Left lung (tissue), 10 donors: Measurements from ENCODE around the gene C19orf85. TPM values are rescaled to one million over a fixed set of nuclear protein-coding genes. Genes with fewer than 3 reads are reported as not detected.
"Not testable (repeated sequence)": the region's sequence is repeated elsewhere in the genome, so short reads cannot be mapped to it uniquely, and the experiment has no call there.

ENCODE experiments used
- ATAC-seq: fragments of 200-7000 bp; cut with Tn5 transposase; one replicate; pipeline ENCODE4 v1.9.1; 2020; ENCODE audit warnings: moderate library complexity
- DNase-seq, 4 donors: peaks; one replicate each; pipeline ENCODE4 v3.0.0-alpha.2; 2013 to 2020
- H3K27ac ChIP-seq, 2 donors: fragments of 200-600 bp; sonication (generic) in 1 of 2; one replicate each; pipeline versions ENCODE4 v1.5.0 to v1.8.0; 2020 to 2021
- H3K27me3 ChIP-seq, 2 donors: fragments of 200-600 bp; sonication (generic) in 1 of 2; one replicate each; pipeline versions ENCODE4 v1.5.0 to v1.8.0; 2020 to 2021
- H3K36me3 ChIP-seq, 2 donors: fragments of 200-600 bp; sonication (generic) in 1 of 2; one replicate each; pipeline versions ENCODE4 v1.5.0 to v1.8.0; 2020 to 2021
- H3K4me1 ChIP-seq, 2 donors: fragments of 200-600 bp; one replicate each; pipeline ENCODE4 v1.8.0; 2021
- H3K4me3 ChIP-seq, 2 donors: fragments of 200-600 bp; sonication (generic) in 1 of 2; one replicate each; pipeline versions ENCODE4 v1.5.0 to v1.8.0; 2020 to 2021; ENCODE audit warnings: mild to moderate bottlenecking in 1 of 2
- H3K9me3 ChIP-seq, 2 donors: fragments of 200-600 bp; sonication (generic) in 1 of 2; one replicate each; pipeline versions ENCODE4 v1.5.0 to v1.8.0; 2020 to 2021
- intact Hi-C, 2 donors: fragments of 100-400 bp; cut with DNase I; formaldehyde crosslinking; loops; one replicate each; pipeline versions ENCODE4 v1.11.2 to v1.14.2; 2022
- polyA plus RNA-seq, 6 donors: library from polyadenylated mRNA; unstranded; fragments of 120-200 nt; gene quantifications; one replicate each; pipeline ENCODE4 v1.2.1, GENCODE V29; 2013; ENCODE audit not compliant: insufficient read length in 6 of 6
- total RNA-seq, 2 donors: library from RNA; stranded (reverse); fragmentation: NEBNext Ultra II Directional; extraction: Animal tissue kit (Norgen Biotek cat#: 25700); gene quantifications; one replicate each; pipeline ENCODE4 v1.2.1, GENCODE V29; 2021
- TF ChIP-seq, protein P1 (sequence below), 2 donors: fragments of 200-600 bp; sonication (generic) in 1 of 2; IDR thresholded peaks; one replicate each; pipeline versions ENCODE4 v1.5.0 to v1.8.0; 2021; ENCODE audit warnings: antibody characterized with exemption in 2 of 2
- donor health status: DM: no; HTN: yes; CAD: no.
- donor health status: DM: no; HTN: no; CAD: no.

C19orf85 gene
- total and polyA plus RNA-seq, 8 donors = not detected

DNA sequence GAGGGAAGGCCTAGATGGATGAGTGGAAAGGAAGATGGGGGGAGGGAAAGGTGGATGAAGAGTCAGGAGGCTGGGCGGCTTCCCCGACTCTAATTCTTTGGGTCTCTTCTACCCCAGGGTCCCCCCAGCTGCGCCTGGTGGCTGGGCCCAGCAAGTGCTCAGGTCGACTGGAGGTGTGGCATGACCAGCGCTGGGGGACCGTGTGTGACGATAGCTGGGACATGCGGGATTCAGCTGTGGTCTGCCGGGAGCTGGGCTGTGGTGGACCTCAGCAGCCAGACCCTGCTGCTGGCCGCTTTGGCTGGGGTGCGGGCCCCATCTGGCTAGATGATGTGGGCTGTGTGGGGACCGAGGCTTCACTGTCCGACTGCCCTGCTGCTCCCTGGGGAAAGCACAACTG, 33.2 kb upstream of the C19orf85 start:
- peaks cover 0 to 22% of the 10 kb centered on the region in 2 donors for H3K27me3 ChIP-seq
- intact Hi-C loops = no loop called here
- no peak overlapping the region for H3K27ac ChIP-seq
- no peak overlapping the region for H3K4me3 ChIP-seq
- peak in 1 of 4 donors; percentile 59 for DNase-seq
- no peaks in the 10 kb centered on the region for H3K36me3 ChIP-seq
- H3K4me1 ChIP-seq = no peaks in the 10 kb centered on the region
- ATAC-seq = no peak
- TF ChIP-seq, protein P1, sequence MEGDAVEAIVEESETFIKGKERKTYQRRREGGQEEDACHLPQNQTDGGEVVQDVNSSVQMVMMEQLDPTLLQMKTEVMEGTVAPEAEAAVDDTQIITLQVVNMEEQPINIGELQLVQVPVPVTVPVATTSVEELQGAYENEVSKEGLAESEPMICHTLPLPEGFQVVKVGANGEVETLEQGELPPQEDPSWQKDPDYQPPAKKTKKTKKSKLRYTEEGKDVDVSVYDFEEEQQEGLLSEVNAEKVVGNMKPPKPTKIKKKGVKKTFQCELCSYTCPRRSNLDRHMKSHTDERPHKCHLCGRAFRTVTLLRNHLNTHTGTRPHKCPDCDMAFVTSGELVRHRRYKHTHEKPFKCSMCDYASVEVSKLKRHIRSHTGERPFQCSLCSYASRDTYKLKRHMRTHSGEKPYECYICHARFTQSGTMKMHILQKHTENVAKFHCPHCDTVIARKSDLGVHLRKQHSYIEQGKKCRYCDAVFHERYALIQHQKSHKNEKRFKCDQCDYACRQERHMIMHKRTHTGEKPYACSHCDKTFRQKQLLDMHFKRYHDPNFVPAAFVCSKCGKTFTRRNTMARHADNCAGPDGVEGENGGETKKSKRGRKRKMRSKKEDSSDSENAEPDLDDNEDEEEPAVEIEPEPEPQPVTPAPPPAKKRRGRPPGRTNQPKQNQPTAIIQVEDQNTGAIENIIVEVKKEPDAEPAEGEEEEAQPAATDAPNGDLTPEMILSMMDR (IDR thresholded peaks at IDR 0.05) = no peak
- H3K9me3 ChIP-seq = no peaks in the 10 kb centered on the region

DNA sequence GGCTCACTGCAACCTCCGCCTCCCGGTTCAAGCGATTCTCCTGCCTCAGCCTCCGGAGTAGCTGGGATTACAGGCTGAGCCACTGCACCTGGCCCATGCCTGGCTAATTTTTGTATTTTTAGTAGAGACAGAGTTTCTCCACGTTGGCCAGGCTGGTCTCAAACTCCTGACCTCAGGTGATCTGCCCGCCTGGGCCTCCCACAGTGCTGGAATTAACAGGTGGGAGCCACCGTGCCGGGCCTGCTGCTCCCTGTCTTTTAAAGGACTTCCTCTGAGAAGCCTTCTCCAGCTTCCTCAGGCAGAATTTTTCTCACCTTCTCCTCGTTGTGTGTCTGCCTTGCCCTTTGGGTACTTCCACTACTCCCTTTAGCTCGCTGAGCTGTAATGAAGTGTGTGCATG, 32.3 kb upstream of the C19orf85 start:
- ATAC-seq, H3K27ac ChIP-seq, intact Hi-C loops, H3K9me3 ChIP-seq, H3K36me3 ChIP-seq, H3K4me3 ChIP-seq, H3K4me1 ChIP-seq: not testable (repeated sequence)
- peak in 1 of 4 donors; percentile 64 for DNase-seq
- H3K27me3 ChIP-seq = peaks cover 0 to 31% of the 10 kb centered on the region in 2 donors

DNA sequence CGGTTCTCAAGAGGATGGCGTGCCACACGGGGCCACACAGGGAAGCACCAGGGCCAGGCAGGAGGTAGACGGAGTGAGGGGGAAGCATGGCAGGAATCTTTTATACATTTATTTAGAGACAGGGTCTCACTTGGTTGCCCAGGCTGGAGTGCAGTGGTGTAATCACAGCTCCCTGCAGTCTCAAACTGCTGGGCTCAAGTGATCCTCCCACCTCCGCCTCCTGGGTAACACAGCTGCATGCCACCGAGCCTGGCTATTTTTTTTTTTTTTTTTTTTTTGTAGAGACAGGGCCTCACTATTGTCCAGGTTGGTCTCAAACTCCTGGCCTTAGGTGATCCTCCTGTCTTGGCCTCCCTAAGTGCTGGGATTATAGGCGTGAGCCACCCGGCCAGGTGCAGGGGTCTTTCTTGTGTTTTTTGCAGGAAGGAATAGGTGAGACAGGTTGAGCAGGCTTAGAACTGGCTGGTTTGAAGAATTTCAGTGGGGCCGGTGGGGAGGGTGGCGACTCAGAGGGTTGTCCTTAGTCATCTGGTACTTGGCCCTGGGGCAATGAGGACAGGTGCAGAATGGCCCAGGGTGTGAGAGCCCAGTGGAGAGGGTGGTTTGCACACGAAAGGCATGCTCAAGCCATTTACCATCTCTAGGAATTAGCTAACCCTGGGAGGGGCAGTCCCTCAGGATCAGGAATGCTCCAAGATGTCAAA, 31.2 kb upstream of the C19orf85 start:
- H3K27ac ChIP-seq = no peak overlapping the region
- no peak for ATAC-seq
- no peaks in the 10 kb centered on the region for H3K4me1 ChIP-seq
- H3K27me3 ChIP-seq = peaks cover 0 to 41% of the 10 kb centered on the region in 2 donors
- intact Hi-C loops = no loop called here
- H3K36me3 ChIP-seq = no peaks in the 10 kb centered on the region
- TF ChIP-seq, protein P1 (IDR thresholded peaks at IDR 0.05) = no peak
- no peak for DNase-seq
- H3K9me3 ChIP-seq = no peaks in the 10 kb centered on the region
- H3K4me3 ChIP-seq = no peak overlapping the region

DNA sequence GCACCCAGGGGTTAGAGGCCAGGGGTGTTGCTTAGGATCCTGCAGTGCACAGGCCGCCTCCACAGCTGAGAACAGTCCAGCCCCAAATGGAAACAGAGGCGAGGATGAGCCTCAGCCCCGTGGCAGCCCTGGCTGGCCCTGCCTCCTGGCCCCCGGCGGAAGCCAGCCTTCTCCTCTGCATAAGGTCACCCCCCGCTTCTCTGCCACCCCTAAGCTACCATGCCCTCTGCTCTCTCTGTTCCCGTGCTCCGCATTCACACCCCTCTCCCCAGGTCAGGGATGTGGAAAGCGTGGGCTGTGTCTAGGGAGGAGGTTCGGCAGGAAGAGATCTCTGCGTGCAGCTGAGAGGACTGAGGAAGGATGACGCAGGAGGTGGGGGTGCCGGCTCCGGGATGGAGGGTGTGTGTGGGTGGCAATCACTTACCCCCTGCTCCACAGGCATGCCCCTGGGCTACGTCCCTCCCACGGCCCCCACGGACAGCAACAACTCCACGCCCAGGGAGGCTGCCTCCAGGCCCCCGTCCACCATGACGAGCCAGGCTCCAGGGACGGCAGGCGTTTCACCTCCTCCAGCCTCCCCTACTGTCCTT, 29.7 kb upstream of the C19orf85 start:
- peak; percentile 38 for ATAC-seq
- H3K36me3 ChIP-seq = no peaks in the 10 kb centered on the region

DNA sequence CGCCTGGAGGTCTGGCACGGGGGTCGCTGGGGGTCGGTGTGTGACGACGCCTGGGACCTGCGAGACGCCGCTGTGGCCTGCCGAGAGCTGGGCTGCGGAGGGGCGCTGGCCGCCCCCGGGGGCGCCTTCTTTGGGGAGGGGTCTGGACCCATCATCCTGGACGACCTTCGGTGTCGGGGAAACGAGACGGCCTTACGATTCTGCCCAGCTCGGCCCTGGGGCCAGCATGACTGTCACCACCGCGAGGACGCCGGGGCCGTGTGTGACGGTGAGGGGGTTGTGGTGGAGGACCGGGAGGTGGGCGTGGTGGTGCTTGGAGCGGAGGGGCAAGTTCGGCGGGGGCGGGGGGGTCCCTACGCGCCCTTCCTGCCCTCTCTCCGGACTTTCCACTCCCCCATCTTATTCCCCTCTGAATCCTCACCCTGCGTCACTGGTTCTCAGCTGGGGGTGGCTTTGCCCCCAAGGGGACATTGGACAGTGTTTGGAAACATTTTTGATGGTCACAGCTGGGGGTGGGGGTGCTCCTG, 29.2 kb upstream of the C19orf85 start:
- DNase-seq (peak in 1 of 4 donors; percentile 74), ATAC-seq (no peak)
- TF ChIP-seq, protein P1 (IDR thresholded peaks at IDR 0.05) = no peak
- intact Hi-C loops = no loop called here
- no peaks in the 10 kb centered on the region for H3K4me1 ChIP-seq
- H3K9me3 ChIP-seq = no peaks in the 10 kb centered on the region
- peak overlapping the region in 1 of 2 donors; percentile 15 for H3K4me3 ChIP-seq
- H3K36me3 ChIP-seq = no peaks in the 10 kb centered on the region
- peak overlapping the region; percentile 45 to 80 for H3K27ac ChIP-seq
- H3K27me3 ChIP-seq = peaks cover 0 to 61% of the 10 kb centered on the region in 2 donors

More for the DNA sequence above, 29.7 kb upstream of the C19orf85 start:
- intact Hi-C loops = no loop called here
- Histone ChIP-seq H3K27ac (peak overlapping the region in 1 of 2 donors; percentile 80), H3K27me3 (peaks cover 0 to 57% of the 10 kb centered on the region in 2 donors), H3K9me3 (no peaks in the 10 kb centered on the region), H3K4me3 (peak overlapping the region; percentile 3 to 15), H3K4me1 (no peaks in the 10 kb centered on the region)
- TF ChIP-seq, protein P1 (IDR thresholded peaks at IDR 0.05) = no peak
- peak in 1 of 4 donors; percentile 80 for DNase-seq
